Measurements from ENCODE around the gene CIAPIN1. TPM values are rescaled to one million over a fixed set of nuclear protein-coding genes. Genes with fewer than 3 reads are reported as not detected.
"Not testable (repeated sequence)": the region's sequence is repeated elsewhere in the genome, so short reads cannot be mapped to it uniquely, and the experiment has no call there.

CIAPIN1 gene
- total and polyA plus RNA-seq, 4 donors, result 62.9 to 102 (median 83.4) TPM

DNA sequence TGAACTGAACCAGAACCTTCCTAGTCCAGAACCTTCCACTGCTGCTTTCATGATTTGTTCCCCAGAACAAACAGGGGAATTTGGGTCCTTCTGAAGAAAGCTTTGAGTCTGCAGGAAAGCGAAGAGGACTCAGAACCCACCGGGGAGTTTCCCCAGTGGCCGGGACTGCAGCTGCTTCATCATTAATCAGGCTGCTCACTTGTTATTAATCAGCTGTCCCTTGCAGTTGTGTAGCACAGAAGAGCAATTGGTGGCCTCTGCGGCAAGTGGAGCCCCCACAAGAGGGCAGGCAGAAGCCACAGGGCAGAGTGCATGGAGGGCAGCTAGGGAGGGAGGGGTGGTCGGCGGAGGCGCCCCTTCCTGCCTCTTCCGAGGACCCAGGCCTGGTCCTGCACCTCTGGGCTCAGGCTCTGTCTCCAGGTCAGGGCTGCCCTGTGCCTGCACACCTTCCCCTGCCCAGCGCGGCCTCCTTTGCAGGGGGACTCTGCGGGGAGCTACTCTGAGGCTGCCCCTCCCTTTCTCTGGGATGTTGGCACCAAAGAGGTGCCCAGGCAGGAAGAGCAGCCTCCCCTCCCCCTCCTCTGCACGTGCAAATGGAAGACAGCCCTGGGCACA, 35.7 kb downstream of the CIAPIN1 start:
- H3K9me3 ChIP-seq (ENCODE audit: control insufficient read depth, insufficient read depth, low read length), result no peaks in the 10 kb centered on the region
- H3K36me3 ChIP-seq (ENCODE audit: control insufficient read depth, insufficient read depth, low read length), result peaks cover 3% of the 10 kb centered on the region
- H3K4me3 ChIP-seq (ENCODE audit: low read depth, low read length), result no peak overlapping the region
- no peaks in the 10 kb centered on the region for H3K27me3 ChIP-seq (ENCODE audit: control insufficient read depth, insufficient read depth, low read length)
- 43% methylated on average over 10 of the region's 12 CpGs for WGBS (ENCODE audit: insufficient coverage)
- no peak overlapping the region for H3K27ac ChIP-seq (ENCODE audit: low read depth, low read length)
- peak in 1 of 6 donors; percentile 10 for DNase-seq (ENCODE audit: low read depth in 4 of 6, low spot score in 6 of 6)
- H3K4me1 ChIP-seq (ENCODE audit: control insufficient read depth, insufficient read depth, low read length), result peaks cover 24% of the 10 kb centered on the region

DNA sequence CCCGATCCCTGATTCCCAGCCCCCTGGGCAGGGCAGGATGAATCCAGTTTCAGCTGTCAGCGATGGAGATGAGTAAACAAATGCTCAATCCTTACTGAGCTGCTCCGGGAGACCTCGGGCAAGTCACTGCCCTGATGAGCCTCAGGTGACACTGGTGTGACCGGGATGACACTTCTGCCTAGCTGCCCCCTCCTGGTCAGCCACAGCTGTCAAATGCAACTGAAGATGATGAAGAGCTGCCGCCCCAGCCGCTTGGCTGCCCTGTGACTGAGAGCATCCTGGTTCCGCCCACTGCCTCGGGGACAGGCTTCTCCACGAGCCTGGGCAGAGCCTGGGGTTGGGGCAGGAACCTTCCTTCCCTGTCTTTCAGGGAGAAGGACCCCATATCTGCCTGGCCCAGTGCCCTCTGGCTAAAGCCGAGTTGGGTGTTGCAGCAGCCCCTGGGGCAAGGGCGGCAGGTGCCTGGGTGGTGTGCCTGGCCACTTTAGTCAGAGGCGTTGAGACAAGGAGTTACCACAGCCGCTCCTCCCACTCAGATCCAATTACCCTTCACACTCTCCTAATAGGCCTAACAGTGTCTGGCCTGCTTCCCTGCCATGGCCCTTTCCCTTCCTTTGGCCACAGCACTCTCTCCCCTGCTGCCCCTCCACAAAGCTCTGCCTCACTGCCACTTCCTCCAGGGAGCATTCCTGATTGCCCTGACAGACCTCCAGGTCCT, 37.2 kb downstream of the CIAPIN1 start:
- Histone ChIP-seq H3K4me1 (ENCODE audit: control insufficient read depth, insufficient read depth, low read length) (peaks cover 16% of the 10 kb centered on the region), H3K27me3 (ENCODE audit: control insufficient read depth, insufficient read depth, low read length) (no peaks in the 10 kb centered on the region), H3K27ac (ENCODE audit: low read depth, low read length) (no peak overlapping the region), H3K36me3 (ENCODE audit: control insufficient read depth, insufficient read depth, low read length) (no peaks in the 10 kb centered on the region), H3K4me3 (ENCODE audit: low read depth, low read length) (no peak overlapping the region), H3K9me3 (ENCODE audit: control insufficient read depth, insufficient read depth, low read length) (no peaks in the 10 kb centered on the region)
- WGBS (ENCODE audit: insufficient coverage), result 69% methylated on average over 14 of the region's 14 CpGs
- DNase-seq (ENCODE audit: low read depth in 4 of 6, low spot score in 6 of 6), result no peak

DNA sequence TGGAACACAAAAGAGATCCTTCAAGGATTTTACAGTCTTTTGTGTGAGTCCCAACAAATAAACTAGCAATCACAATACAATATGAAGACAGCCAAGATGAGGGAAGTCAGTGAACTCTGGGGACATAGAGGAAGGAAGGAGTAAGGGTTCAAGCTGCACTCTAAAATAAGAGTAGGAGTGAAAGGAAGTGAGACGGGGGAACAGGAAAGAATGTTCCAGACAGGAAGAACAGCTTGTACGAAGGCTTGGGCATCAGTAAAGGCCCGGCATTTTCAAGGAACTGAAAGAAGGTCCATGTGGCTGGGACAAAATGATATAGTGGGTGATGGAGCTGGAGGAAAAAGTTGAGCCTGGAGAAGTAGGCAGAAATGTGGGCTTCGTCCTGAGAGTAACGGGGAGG, 38.1 kb downstream of the CIAPIN1 start:
- Histone ChIP-seq H3K27me3 (ENCODE audit: control insufficient read depth, insufficient read depth, low read length) (no peaks in the 10 kb centered on the region), H3K36me3 (ENCODE audit: control insufficient read depth, insufficient read depth, low read length) (no peaks in the 10 kb centered on the region), H3K9me3 (ENCODE audit: control insufficient read depth, insufficient read depth, low read length) (no peaks in the 10 kb centered on the region), H3K4me3 (ENCODE audit: low read depth, low read length) (no peak overlapping the region), H3K27ac (ENCODE audit: low read depth, low read length) (no peak overlapping the region), H3K4me1 (ENCODE audit: control insufficient read depth, insufficient read depth, low read length) (peaks cover 16% of the 10 kb centered on the region)
- whole genome bisulfite sequencing (ENCODE audit: insufficient coverage), result 84% methylated on average over 5 of the region's 5 CpGs
- no peak for DNase-seq (ENCODE audit: low read depth in 4 of 6, low spot score in 6 of 6)

DNA sequence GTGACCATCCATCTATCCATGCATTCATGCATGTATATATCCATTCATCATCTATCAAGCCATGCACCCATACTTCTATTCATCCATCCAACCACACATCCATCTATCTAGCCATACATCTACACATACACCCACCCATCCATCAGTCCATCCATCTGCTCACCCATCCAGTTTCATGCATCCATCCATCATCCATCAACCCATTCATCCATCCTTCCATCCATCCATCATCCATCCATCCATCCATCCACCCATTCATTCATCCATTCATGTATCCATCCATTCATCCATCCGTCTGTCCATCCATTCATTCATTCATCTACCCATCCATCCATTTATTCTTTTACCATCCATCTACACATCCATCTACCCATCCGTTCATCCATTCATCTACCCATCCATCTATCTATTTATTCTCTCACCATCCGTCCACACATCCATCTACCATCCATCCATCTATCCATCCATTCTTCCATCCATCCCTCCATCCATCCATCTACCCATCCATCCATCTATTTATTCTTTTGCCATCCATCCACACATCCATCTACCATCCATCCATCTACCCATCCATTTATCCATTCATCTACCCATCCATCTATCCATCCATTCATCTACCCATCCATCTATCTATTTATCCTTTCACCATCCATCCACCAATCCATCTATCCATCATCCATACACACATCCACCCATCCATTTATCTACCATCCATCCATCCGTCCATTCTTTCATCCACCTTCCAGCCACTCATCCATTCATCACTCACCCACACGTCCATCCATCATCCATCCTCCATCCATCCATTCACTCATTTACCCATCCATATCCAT, 39.4 kb downstream of the CIAPIN1 start:
- no peak for DNase-seq (ENCODE audit: low read depth in 4 of 6, low spot score in 6 of 6)
- Histone ChIP-seq H3K36me3 (ENCODE audit: control insufficient read depth, insufficient read depth, low read length) (no peaks in the 10 kb centered on the region), H3K9me3 (ENCODE audit: control insufficient read depth, insufficient read depth, low read length) (no peaks in the 10 kb centered on the region), H3K27me3 (ENCODE audit: control insufficient read depth, insufficient read depth, low read length) (no peaks in the 10 kb centered on the region), H3K27ac (ENCODE audit: low read depth, low read length) (no peak overlapping the region), H3K4me3 (ENCODE audit: low read depth, low read length) (no peak overlapping the region), H3K4me1 (ENCODE audit: control insufficient read depth, insufficient read depth, low read length) (peaks cover 16% of the 10 kb centered on the region)
- WGBS (ENCODE audit: insufficient coverage), result 91% methylated on average over 5 of the region's 5 CpGs

DNA sequence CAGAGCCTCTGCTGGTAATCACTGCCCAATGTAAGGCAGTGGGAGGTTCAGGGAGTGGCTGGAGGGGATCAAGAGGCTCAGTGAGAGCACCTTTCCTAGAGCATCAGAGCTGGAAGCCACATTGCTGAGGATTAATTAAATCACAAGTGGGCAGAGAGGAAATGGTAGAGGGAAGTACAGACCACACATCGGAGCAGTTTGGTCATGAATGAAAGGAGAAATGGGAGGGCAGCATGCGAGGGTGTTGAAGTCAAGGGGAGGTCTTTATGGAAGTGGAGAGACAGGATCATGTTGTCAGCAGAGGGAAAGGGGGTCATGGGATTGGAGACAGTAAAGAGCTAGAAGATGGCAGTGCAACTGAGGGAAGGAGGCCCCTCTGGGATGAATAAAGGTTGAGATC, 40.3 kb downstream of the CIAPIN1 start:
- no peaks in the 10 kb centered on the region for H3K9me3 ChIP-seq (ENCODE audit: control insufficient read depth, insufficient read depth, low read length)
- 85% methylated on average over 2 of the region's 2 CpGs for whole genome bisulfite sequencing (ENCODE audit: insufficient coverage)
- DNase-seq (ENCODE audit: low read depth in 4 of 6, low spot score in 6 of 6), result no peak
- H3K4me3 ChIP-seq (ENCODE audit: low read depth, low read length), result no peak overlapping the region
- no peaks in the 10 kb centered on the region for H3K27me3 ChIP-seq (ENCODE audit: control insufficient read depth, insufficient read depth, low read length)
- no peaks in the 10 kb centered on the region for H3K36me3 ChIP-seq (ENCODE audit: control insufficient read depth, insufficient read depth, low read length)
- no peak overlapping the region for H3K27ac ChIP-seq (ENCODE audit: low read depth, low read length)
- H3K4me1 ChIP-seq (ENCODE audit: control insufficient read depth, insufficient read depth, low read length), result peaks cover 13% of the 10 kb centered on the region

DNA sequence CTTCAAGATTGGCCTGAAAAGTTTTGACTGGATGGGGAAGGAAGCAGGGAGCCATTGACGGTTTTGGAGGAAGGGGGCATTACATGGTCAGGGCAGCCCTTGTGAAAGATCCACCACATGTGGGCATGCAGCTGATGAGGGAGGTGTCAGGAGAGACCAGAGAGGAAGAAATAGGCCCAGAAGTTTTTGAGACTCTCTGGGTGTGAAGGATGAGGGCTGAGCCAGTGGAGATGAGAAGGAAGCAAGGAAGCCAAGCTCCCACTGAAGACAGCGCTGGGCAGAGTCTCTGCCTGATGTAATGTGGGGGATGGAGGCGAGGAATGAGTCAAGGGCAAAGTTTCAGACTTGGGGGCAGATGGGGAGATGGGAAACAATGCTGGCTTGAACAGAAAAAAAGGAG, 42.1 kb downstream of the CIAPIN1 start:
- Histone ChIP-seq H3K4me1 (ENCODE audit: control insufficient read depth, insufficient read depth, low read length) (peaks cover 2% of the 10 kb centered on the region), H3K27me3 (ENCODE audit: control insufficient read depth, insufficient read depth, low read length) (no peaks in the 10 kb centered on the region), H3K27ac (ENCODE audit: low read depth, low read length) (no peak overlapping the region), H3K9me3 (ENCODE audit: control insufficient read depth, insufficient read depth, low read length) (no peaks in the 10 kb centered on the region), H3K36me3 (ENCODE audit: control insufficient read depth, insufficient read depth, low read length) (no peaks in the 10 kb centered on the region), H3K4me3 (ENCODE audit: low read depth, low read length) (no peak overlapping the region)
- 80% methylated on average over 3 of the region's 3 CpGs for WGBS (ENCODE audit: insufficient coverage)
- no peak for DNase-seq (ENCODE audit: low read depth in 4 of 6, low spot score in 6 of 6)

DNA sequence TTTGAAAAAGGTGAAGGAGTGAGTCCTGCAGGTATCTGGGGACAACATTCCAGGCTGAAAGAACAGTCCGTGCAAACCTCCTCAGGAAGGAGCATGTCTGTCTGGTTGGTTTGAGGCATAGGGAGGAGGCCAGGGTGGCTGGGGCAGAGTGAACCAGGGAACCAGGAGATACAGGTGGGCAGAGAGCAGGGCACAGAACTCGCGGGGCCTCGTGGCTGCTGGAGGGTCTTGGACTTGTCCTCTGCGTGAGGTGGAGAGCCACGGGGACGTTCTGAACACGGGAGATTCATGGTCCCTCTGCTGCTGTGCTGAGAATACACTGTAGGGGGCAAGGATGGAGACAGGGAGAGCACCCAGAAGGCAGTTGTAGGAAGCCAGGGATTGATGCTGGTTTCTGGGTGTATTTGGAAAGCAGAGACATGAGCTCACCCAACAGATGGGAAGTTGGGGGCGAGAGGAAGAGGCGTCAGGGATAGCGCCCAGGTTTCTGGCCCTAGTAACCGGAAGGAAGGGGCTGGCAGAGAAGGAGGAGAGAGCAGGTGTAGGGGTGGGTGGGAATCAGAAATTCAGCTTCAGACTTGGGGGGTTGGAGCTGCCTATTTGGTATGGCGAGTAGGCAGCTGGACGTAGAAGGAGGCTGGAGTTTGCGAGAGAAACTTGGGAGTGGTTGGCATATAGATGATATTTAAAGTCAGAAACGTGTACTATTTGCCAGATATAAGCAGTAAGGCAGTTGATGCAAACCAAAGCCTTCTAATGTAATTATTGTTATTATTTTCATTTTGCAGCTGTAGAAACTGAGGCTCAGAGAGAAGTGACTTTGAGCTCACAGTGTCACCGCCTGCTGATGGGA, 43.0 kb downstream of the CIAPIN1 start, which contains the start of gene CCL17:
Gene CCL17, plus strand, starts transcription at position 803 of the 853 bp plus-strand sequence. CDS start 9,166 bp downstream, outside the sequence.
- no peak within 1 kb of the TSS for H3K27ac ChIP-seq (ENCODE audit: low read depth, low read length)
- H3K27me3 ChIP-seq (ENCODE audit: control insufficient read depth, insufficient read depth, low read length), result no peaks in the 10 kb centered on the region
- DNase-seq (ENCODE audit: low read depth in 4 of 6, low spot score in 6 of 6), result no peak
- H3K4me3 ChIP-seq (ENCODE audit: low read depth, low read length), result no peak within 1 kb of the TSS
- WGBS (ENCODE audit: insufficient coverage), result 80% methylated on average over 15 of the region's 17 CpGs
- H3K4me1 ChIP-seq (ENCODE audit: control insufficient read depth, insufficient read depth, low read length), result no peaks in the 10 kb centered on the region
- H3K36me3 ChIP-seq (ENCODE audit: control insufficient read depth, insufficient read depth, low read length), result no peaks in the 10 kb centered on the region
- no peaks in the 10 kb centered on the region for H3K9me3 ChIP-seq (ENCODE audit: control insufficient read depth, insufficient read depth, low read length)

DNA sequence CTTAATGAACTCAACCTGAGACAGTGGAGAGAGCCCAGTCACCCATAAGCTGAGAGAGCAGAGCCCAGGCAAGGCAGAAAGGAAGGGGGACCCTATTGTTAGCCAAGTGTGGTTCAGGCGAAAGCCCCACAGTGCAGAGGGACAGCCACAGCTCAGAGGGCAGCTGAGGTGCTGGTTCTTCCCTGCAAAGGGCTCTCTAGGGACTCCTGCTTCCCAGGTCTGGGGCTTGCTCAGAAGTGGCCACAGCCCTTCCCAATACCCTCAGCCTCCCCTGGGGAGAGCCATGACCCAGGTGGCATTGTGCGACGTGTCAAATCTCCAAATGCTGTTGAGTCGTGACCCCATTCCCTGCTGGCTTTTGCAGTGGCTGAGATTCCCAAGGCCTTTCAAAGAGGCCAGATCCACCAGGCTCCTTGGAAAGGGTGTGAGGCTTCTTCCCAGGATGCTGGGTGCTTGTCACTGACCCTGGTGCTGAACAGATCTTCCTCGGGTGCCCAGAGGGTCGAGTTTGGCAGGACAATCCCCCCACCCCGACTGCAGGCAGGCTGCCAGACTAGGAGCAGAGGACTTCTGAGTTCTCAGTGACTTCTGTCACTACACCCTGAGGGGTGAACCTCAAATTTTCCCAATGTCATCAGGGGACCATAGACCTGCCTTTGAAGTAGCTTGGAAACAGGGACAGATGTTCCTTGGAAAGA, 45.1 kb downstream of the CIAPIN1 start:
- no peak for DNase-seq (ENCODE audit: low read depth in 4 of 6, low spot score in 6 of 6)
- no peak overlapping the region for H3K4me3 ChIP-seq (ENCODE audit: low read depth, low read length)
- H3K27ac ChIP-seq (ENCODE audit: low read depth, low read length), result no peak overlapping the region
- H3K36me3 ChIP-seq (ENCODE audit: control insufficient read depth, insufficient read depth, low read length), result no peaks in the 10 kb centered on the region
- no peaks in the 10 kb centered on the region for H3K27me3 ChIP-seq (ENCODE audit: control insufficient read depth, insufficient read depth, low read length)
- no peaks in the 10 kb centered on the region for H3K4me1 ChIP-seq (ENCODE audit: control insufficient read depth, insufficient read depth, low read length)
- WGBS (ENCODE audit: insufficient coverage), result 44% methylated on average over 7 of the region's 7 CpGs
- H3K9me3 ChIP-seq (ENCODE audit: control insufficient read depth, insufficient read depth, low read length), result no peaks in the 10 kb centered on the region

DNA sequence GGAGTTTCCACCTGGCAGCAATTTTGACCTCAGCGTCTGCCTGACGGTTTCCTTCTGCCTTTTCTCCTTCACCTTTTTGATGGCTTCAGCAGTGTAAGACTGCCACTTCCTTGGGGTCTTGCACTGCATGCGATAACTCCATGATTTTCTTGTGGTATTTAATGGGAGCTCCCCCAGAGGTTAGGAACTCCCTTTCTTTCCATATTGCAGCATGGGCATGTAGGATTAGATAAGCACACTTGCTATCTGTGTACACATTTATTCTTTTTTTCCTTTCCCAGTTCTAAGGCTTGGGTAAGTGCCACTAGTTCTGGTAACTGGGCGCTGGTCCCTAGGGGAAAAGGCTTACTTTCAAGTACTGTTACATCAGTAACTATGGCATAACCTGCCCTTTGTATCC, 49.7 kb downstream of the CIAPIN1 start:
- 100% methylated on average over 1 of the region's 4 CpGs for WGBS (ENCODE audit: insufficient coverage)
- not testable (repeated sequence) for H3K27ac ChIP-seq (ENCODE audit: low read depth, low read length); H3K4me3 ChIP-seq (ENCODE audit: low read depth, low read length); H3K4me1 ChIP-seq (ENCODE audit: control insufficient read depth, insufficient read depth, low read length); DNase-seq (ENCODE audit: low read depth in 4 of 6, low spot score in 6 of 6); H3K27me3 ChIP-seq (ENCODE audit: control insufficient read depth, insufficient read depth, low read length); H3K9me3 ChIP-seq (ENCODE audit: control insufficient read depth, insufficient read depth, low read length); H3K36me3 ChIP-seq (ENCODE audit: control insufficient read depth, insufficient read depth, low read length)
